HG02840 (cell line): ENCODE measurements around the gene OR9Q1.
"Not testable (repeated sequence)": the region's sequence is repeated elsewhere in the genome, so short reads cannot be mapped to it uniquely, and the experiment has no call there.

ENCODE experiments used
- ATAC-seq: cut with Tn5 transposase; IDR thresholded peaks from one replicate; pipeline ENCODE4 v1.9.1; 2021; ENCODE audit warnings: mild to moderate bottlenecking, moderate library complexity, moderate number of reproducible peaks; ENCODE audit not compliant: unreplicated experiment, low FRiP score

OR9Q1 gene

DNA sequence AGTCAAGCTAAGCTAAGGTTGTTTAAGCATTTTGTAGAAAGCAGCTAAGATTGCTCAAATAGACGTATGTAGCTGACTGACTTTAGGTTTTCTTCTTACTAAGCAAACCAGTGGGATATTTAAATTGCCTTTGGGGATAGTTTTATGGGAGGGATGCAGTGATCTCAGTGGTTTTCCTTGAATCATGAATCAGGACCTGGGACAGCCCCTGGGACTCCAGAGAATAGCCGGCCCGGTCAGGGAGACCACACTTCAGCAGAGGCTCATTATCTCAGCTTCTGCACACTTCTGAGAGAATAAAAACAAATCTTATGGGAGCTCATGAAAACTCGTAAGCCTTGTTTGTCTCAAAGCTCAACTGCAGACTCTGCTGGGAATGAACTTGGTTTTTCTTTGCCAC, 101.8 kb downstream of the OR9Q1 start, which contains the start of gene OR9I1:
OR9I1 (minus strand) TSS at position 62 of the 400 bp plus-strand sequence. CDS start 6,086 bp downstream, outside the sequence.
- ATAC-seq = no peak

- ATAC-seq = no peak
Observed at GRCh38 chr11:58127350-58127749, 103.7 kb downstream of the OR9Q1 start.

DNA sequence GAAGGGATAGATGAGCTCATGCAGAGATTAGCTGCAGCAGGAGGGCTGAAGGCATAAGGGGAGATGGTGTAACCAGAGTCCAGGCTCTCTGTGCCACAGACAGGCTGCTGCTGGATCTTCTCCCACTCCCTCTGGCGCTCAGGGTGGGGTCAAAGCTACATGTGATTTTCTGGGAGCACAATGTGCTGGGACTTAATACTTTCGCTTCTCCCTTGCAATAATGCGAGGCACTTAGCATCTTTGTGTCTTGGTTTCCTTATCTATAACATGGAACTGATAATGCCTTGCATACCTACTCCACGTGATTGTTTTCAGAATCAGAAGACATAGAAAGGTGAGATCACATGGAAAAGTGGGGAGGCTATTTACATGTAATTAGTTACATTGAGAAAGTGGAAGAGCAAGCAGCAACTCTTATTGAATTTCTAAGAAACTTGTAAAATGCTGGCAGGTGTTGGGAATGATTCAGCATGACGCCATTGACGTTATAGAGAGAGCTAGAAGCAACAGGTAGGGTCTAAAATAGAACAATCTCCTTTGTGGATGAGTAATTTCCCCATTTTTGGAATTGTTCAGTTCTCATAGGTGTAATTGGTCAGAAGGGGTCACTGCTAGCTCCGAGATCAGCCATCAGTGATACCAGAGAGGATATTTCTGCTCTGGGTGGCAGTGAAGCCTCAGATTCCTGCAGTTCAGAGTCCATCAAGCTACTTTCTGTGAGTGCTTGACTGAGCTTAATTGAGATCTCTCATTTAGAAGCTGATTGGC, 109.8 kb downstream of the OR9Q1 start:
- ATAC-seq = no peak

- ATAC-seq = no peak
Observed at GRCh38 chr11:58134151-58134550, 110.5 kb downstream of the OR9Q1 start.

DNA sequence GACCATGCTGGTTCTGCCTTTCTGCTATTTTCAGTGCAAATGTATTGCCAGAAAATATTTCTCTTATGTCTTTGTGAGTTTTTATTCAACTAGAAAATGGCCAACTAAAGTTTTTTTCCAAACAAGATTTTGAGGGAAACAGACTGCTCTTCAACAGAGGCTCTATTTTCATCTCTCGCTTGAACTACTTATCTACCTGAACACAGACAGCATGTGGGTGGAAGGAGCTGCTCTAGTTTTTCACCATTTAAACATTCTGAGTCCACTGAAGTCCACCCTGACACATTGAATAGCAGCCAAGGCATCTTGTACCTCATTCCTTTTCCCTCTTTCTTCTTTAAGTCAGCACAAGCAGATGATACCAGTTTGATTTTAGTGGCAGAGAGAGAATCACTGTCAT, 111.5 kb downstream of the OR9Q1 start:
- ATAC-seq = no peak

DNA sequence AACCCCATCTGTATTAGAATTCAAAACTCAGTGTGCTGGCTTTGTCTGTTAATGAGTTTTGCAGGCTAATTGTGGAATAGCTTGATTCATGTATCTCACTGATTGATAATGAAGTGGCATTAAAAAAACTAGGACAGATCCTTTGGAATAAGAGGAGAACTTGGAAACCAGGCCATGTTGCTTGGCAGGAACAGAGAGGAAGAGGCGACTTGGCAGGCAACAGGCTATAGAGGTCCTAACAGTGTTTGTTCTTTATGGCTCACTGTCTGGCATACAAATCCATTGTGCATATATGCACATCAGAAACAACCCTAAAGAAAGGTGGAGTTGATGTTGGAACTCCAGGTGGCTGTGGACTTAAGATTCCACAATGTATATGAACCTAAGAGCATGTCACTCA, 119.1 kb downstream of the OR9Q1 start:
- ATAC-seq = no peak

GRCh38 chr11:58152781-58153180, 129.1 kb downstream of the OR9Q1 start:
- ATAC-seq = no peak

GRCh38 chr11:58164389-58164788, 140.7 kb downstream of the OR9Q1 start:
- ATAC-seq = no peak

GRCh38 chr11:58164990-58165389, 141.3 kb downstream of the OR9Q1 start:
- no peak for ATAC-seq

DNA sequence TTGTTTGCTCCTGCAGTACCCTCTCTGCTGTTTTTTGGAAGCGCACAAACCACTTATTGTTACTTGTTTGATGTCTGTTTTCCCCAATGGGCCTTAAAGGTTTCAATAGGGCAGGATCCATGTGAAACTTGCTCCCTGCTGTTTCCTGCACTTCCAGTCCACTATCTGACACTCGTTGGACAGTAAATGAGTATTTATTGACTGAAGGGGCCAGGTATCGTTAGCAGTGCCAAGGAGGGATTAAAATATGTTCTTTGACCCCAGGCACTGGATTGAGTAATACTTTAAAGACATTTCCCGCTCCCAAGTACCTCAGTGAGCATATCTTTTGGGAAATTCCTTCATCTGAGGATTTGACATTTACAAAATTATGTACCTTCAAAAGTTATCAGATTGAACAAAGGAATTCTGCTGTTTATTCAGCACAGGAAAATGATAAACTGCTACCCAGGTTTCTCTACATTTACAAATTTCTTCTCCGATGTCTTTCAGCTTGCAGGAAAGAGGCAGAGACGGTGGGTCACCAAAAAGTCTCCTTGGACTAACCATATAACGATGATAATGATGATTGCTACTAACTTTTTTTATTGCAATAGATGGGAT, 141.9 kb downstream of the OR9Q1 start:
- ATAC-seq = no peak

GRCh38 chr11:58177409-58178054, 153.9 kb downstream of the OR9Q1 start:
- ATAC-seq = no peak

DNA sequence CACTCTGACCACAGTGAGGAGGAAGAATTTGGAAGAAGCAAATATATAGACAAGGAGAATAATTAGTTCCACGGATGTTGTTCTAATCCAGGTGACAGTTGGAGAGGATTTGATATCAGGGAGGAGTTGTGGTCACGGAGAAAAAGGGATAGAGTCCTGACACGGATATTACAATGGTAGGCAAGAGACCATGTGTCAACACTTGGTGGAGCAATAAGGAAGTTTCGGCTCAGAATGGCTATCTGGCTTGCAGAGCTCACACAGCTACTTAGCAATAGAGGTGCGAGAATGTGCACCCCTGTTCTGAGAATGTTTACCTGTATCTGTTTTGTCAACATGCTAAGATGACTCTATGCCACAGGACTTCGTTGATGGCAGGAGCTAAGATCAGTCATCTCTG, 154.8 kb downstream of the OR9Q1 start:
- no peak for ATAC-seq

GRCh38 chr11:58179648-58180047, 156.0 kb downstream of the OR9Q1 start:
- ATAC-seq = no peak

GRCh38 chr11:58186938-58187337, 163.3 kb downstream of the OR9Q1 start:
- ATAC-seq = no peak

DNA sequence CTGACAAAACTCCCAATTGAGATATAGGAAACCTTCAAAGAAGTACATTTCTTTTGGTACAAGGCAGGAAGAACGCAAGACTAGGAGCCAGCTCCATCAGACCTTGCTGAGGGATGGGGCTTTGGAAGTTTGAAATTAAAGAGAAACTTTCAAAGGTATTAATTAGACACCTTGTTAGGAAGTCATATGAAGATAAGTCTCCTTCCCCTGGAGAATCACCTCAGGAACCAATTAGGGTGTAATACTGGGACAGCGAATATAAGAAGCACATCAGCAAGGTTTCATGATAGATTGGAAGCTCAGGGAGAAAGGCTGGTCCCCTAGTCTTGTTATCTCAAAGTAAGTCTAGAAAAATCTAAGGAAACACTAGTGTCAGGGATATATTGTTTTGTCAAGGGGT, 165.1 kb downstream of the OR9Q1 start, which contains the start of gene OR9Q2:
OR9Q2 (plus strand) TSS at position 301 of the 400 bp plus-strand sequence. CDS start 1,421 bp downstream, outside the sequence.
- ATAC-seq = no peak

- ATAC-seq = no peak
Observed at GRCh38 chr11:58192229-58192628, 168.5 kb downstream of the OR9Q1 start.

DNA sequence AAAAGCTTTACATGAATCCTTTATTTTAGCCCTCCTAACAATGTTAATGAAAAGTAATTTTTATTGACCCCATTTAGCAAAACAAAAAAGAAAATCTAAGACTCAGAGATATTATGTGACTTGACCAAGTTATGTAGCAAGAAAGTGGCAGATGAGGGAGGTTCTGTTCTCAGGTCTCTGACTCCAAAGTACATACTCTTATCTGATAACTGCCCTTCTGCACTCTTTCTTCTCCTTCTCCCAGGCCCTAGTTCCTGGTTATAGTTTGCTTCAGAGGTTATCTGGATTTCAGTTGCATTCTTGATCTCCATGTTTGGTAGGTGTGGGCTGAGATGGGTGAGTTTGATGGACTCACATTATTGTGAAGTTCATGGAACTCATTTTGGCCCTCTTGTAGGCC, 169.7 kb downstream of the OR9Q1 start:
- ATAC-seq = no peak

GRCh38 chr11:58195939-58196338, 172.3 kb downstream of the OR9Q1 start:
- no peak for ATAC-seq

- ATAC-seq = no peak
Observed at GRCh38 chr11:58199271-58199670, 175.6 kb downstream of the OR9Q1 start.

GRCh38 chr11:58204042-58204441, 180.4 kb downstream of the OR9Q1 start, which contains the start of gene OR1S2:
Gene OR1S2 (minus strand): TSS chr11:58204142. CDS start chr11:58204142, 0 bp downstream.
- ATAC-seq = no peak

DNA sequence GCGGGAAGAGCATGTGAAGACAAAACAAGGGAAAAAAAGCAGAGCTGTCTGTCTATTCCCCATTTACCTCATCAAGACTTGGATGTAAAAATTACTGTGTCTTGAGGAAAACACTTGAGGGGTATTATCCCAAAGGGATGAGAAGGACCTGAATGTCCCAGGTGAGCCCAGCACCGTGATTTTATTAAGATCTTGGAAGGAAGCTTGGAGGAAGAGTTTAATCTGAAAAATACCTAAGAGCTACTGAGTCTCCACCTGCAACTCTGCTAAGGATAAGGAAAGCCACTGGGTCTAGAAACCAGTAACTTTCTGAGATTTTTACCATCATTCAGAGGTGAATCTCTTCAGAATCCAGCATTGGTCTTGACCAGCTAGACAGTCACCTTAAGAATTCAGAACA, 188.7 kb downstream of the OR9Q1 start, which contains the start of gene OR1S1:
OR1S1 (plus strand) TSS at position 301 of the 400 bp plus-strand sequence.
- not testable (repeated sequence) for ATAC-seq
